ENCODE results near the gene GLT1D1.

DNA sequence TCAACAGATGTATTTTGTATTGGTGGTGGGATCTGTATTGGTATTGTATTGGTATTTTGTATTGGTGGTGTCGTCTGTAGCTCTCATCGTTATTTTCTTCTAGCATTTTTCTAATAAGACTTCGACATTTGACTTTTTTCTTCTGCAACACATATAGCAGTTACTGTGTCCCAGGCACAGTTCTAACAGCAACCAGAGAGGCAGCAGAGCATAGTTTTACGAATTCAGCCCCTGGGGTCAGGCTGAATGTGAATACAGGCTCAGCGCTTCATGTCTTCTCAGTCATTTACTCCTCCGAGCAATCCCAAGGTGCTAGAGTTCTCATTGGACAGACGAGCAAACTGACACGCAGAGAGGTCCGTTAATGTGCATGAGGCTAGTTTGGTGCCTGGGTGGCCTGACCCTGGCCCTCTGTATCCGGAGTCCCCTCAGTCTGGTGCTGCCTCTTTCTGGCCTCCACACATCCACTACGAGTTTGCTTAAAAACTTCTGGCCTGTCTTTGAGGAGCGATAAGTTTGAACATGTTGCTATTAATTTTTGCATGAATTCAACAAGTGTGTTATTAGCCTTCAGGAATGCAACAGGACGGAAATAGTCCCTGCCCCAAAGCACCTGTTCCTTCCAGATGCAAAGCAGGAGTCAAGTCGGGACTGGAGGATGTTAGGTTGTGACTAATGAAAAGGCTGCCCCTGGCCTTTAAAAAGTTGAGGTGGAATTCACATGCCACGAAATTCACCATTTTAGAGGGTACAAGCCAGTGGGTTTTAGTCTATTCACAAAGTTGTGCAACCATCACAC is 87.0 kb downstream of the GLT1D1 start:
- TF ChIP-seq, protein P1, sequence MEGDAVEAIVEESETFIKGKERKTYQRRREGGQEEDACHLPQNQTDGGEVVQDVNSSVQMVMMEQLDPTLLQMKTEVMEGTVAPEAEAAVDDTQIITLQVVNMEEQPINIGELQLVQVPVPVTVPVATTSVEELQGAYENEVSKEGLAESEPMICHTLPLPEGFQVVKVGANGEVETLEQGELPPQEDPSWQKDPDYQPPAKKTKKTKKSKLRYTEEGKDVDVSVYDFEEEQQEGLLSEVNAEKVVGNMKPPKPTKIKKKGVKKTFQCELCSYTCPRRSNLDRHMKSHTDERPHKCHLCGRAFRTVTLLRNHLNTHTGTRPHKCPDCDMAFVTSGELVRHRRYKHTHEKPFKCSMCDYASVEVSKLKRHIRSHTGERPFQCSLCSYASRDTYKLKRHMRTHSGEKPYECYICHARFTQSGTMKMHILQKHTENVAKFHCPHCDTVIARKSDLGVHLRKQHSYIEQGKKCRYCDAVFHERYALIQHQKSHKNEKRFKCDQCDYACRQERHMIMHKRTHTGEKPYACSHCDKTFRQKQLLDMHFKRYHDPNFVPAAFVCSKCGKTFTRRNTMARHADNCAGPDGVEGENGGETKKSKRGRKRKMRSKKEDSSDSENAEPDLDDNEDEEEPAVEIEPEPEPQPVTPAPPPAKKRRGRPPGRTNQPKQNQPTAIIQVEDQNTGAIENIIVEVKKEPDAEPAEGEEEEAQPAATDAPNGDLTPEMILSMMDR (IDR thresholded peaks at IDR 0.05; ENCODE audit: low read length): no peak
- TF ChIP-seq EZH2phosphoT487 (IDR thresholded peaks at IDR 0.05; ENCODE audit: low read length): no peak

Measured in MM.1S (cell line).